Head of caudate nucleus (tissue), 42 donors: ENCODE measurements around the gene NOL4L.

ENCODE experiments used
- DNase-seq, 42 donors: peaks; one replicate each; pipeline versions ENCODE4 v3.0.0 to v3.0.0-alpha.2; 2020 to 2021; ENCODE audit warnings: mixed read lengths in 7 of 42
- intact Hi-C: fragments of 100-400 bp; cut with DNase I; formaldehyde crosslinking; loops from one replicate; pipeline ENCODE4 v1.15.0; 2022

Gene NOL4L

GRCh38 chr20:32585011-32585585 lies at the start of gene NOL4L:
NOL4L (minus strand) TSS chr20:32585333; CDS start chr20:32584890, 443 bp downstream.
- DNase-seq, result peak in 38 of 42 donors; percentile 14 to 79 (median 58)

GRCh38 chr20:32634041-32634805 lies 49.1 kb upstream of the NOL4L start:
- intact Hi-C loops, result no loop called here
- DNase-seq, result no peak

More at GRCh38 chr20:32585011-32585585, at the start of gene NOL4L:
- intact Hi-C loops, result no loop called here

- no peak for DNase-seq
- intact Hi-C loops, result no loop called here
Measured at GRCh38 chr20:32632461-32633354, 47.6 kb upstream of the NOL4L start.

GRCh38 chr20:32631933-32632460 lies 46.9 kb upstream of the NOL4L start:
- intact Hi-C loops, result no loop called here
- no peak for DNase-seq

GRCh38 chr20:32629813-32630212 lies 44.7 kb upstream of the NOL4L start:
- no peak for DNase-seq
- intact Hi-C loops, result no loop called here

GRCh38 chr20:32628960-32629530 lies 43.9 kb upstream of the NOL4L start:
- no peak for DNase-seq
- intact Hi-C loops, result no loop called here

- peak; percentile 40 to 87 (median 70) for DNase-seq
- intact Hi-C loops, result no loop called here
Measured at GRCh38 chr20:32626859-32627636, 41.9 kb upstream of the NOL4L start.

GRCh38 chr20:32626407-32626806 lies 41.3 kb upstream of the NOL4L start:
- intact Hi-C loops, result no loop called here
- no peak for DNase-seq

- DNase-seq, result no peak
- intact Hi-C loops, result no loop called here
Measured at GRCh38 chr20:32625996-32626395, 40.9 kb upstream of the NOL4L start.

- intact Hi-C loops, result no loop called here
- no peak for DNase-seq
Measured at GRCh38 chr20:32624687-32625345, 39.7 kb upstream of the NOL4L start.

GRCh38 chr20:32623667-32624157 lies 38.6 kb upstream of the NOL4L start:
- DNase-seq, result no peak

GRCh38 chr20:32622585-32623468 lies 37.7 kb upstream of the NOL4L start:
- intact Hi-C loops, result no loop called here
- DNase-seq, result no peak

More at GRCh38 chr20:32623667-32624157, 38.6 kb upstream of the NOL4L start:
- intact Hi-C loops, result no loop called here

- intact Hi-C loops, result no loop called here
- no peak for DNase-seq
Measured at GRCh38 chr20:32621891-32622584, 36.9 kb upstream of the NOL4L start.

- DNase-seq, result no peak
- intact Hi-C loops, result no loop called here
Measured at GRCh38 chr20:32621071-32621890, 36.1 kb upstream of the NOL4L start.

GRCh38 chr20:32619586-32619985 lies 34.5 kb upstream of the NOL4L start:
- intact Hi-C loops, result no loop called here
- DNase-seq, result no peak
